ENCODE measurements around the gene ESAM.

ESAM gene

GRCh38 chr11:124800226-124800929 lies 38.3 kb upstream of the ESAM start, which contains the start of gene MSANTD2:
TSS of gene MSANTD2 (minus strand) at chr11:124800406. CDS start at chr11:124800380, 26 bp downstream.
- DNase-seq (ENCODE audit: low read depth, low spot score) = no peak
- no peaks in the 10 kb centered on the region for H3K36me3 ChIP-seq (ENCODE audit: insufficient read depth, low read length)
- H3K4me3 ChIP-seq = peak within 1 kb of the TSS; percentile 93
- TF ChIP-seq EZH2 (IDR thresholded peaks at IDR 0.05) (no peak), FOXP2 (optimal IDR thresholded peaks at IDR 0.05; ENCODE audit: control extremely low read depth, extremely low read length, insufficient read depth) (no peak), POLR2AphosphoS5 (IDR thresholded peaks at IDR 0.05; ENCODE audit: borderline replicate concordance, low read depth, low read length) (peak; percentile 80)
- peak within 1 kb of the TSS; percentile 88 for H3K27ac ChIP-seq
- no peaks in the 10 kb centered on the region for H3K9me3 ChIP-seq (ENCODE audit: low read depth, low read length)
- peak within 1 kb of the TSS; percentile 93 for H3K9ac ChIP-seq (ENCODE audit: insufficient read length)

GRCh38 chr11:124799348-124800225 lies 37.5 kb upstream of the ESAM start:
- peak overlapping the region; percentile 88 for H3K27ac ChIP-seq
- no peak for TF ChIP-seq POLR2AphosphoS5 (IDR thresholded peaks at IDR 0.05; ENCODE audit: borderline replicate concordance, low read depth, low read length)
- TF ChIP-seq EZH2 (IDR thresholded peaks at IDR 0.05) = no peak
- no peak for TF ChIP-seq FOXP2 (optimal IDR thresholded peaks at IDR 0.05; ENCODE audit: control extremely low read depth, extremely low read length, insufficient read depth)
- no peaks in the 10 kb centered on the region for H3K9me3 ChIP-seq (ENCODE audit: low read depth, low read length)
- peak overlapping the region; percentile 93 for H3K4me3 ChIP-seq
- DNase-seq (ENCODE audit: low read depth, low spot score) = no peak
- no peaks in the 10 kb centered on the region for H3K36me3 ChIP-seq (ENCODE audit: insufficient read depth, low read length)
- peak overlapping the region; percentile 93 for H3K9ac ChIP-seq (ENCODE audit: insufficient read length)

GRCh38 chr11:124798991-124799347 lies 36.9 kb upstream of the ESAM start:
- Histone ChIP-seq H3K9me3 (ENCODE audit: low read depth, low read length) (no peaks in the 10 kb centered on the region), H3K4me3 (peak overlapping the region; percentile 93), H3K36me3 (ENCODE audit: insufficient read depth, low read length) (no peaks in the 10 kb centered on the region), H3K9ac (ENCODE audit: insufficient read length) (peak overlapping the region; percentile 93), H3K27ac (peak overlapping the region; percentile 9; the same call in 1 of the 2 replicates)
- no peak for TF ChIP-seq FOXP2 (optimal IDR thresholded peaks at IDR 0.05; ENCODE audit: control extremely low read depth, extremely low read length, insufficient read depth)
- DNase-seq (ENCODE audit: low read depth, low spot score) = no peak

GRCh38 chr11:124796312-124796711 lies 34.2 kb upstream of the ESAM start:
- Histone ChIP-seq H3K9me3 (ENCODE audit: low read depth, low read length) (no peaks in the 10 kb centered on the region), H3K9ac (ENCODE audit: insufficient read length) (no peak overlapping the region), H3K27ac (no peak overlapping the region), H3K4me3 (no peak overlapping the region), H3K36me3 (ENCODE audit: insufficient read depth, low read length) (no peaks in the 10 kb centered on the region)
- DNase-seq (ENCODE audit: low read depth, low spot score) = no peak
- TF ChIP-seq EZH2 (IDR thresholded peaks at IDR 0.05) = no peak
- TF ChIP-seq FOXP2 (optimal IDR thresholded peaks at IDR 0.05; ENCODE audit: control extremely low read depth, extremely low read length, insufficient read depth) = no peak
- TF ChIP-seq POLR2AphosphoS5 (IDR thresholded peaks at IDR 0.05; ENCODE audit: borderline replicate concordance, low read depth, low read length) = no peak

GRCh38 chr11:124793466-124794278 lies 31.6 kb upstream of the ESAM start:
- Histone ChIP-seq H3K27ac (no peak overlapping the region), H3K4me3 (no peak overlapping the region), H3K9me3 (ENCODE audit: low read depth, low read length) (no peaks in the 10 kb centered on the region), H3K36me3 (ENCODE audit: insufficient read depth, low read length) (no peaks in the 10 kb centered on the region), H3K9ac (ENCODE audit: insufficient read length) (no peak overlapping the region)
- no peak for TF ChIP-seq FOXP2 (optimal IDR thresholded peaks at IDR 0.05; ENCODE audit: control extremely low read depth, extremely low read length, insufficient read depth)
- no peak for TF ChIP-seq POLR2AphosphoS5 (IDR thresholded peaks at IDR 0.05; ENCODE audit: borderline replicate concordance, low read depth, low read length)
- TF ChIP-seq EZH2 (IDR thresholded peaks at IDR 0.05) = no peak
- no peak for DNase-seq (ENCODE audit: low read depth, low spot score)

GRCh38 chr11:124791626-124792341 lies 29.7 kb upstream of the ESAM start:
- no peak overlapping the region for H3K4me3 ChIP-seq
- no peak overlapping the region for H3K9ac ChIP-seq (ENCODE audit: insufficient read length)
- H3K27ac ChIP-seq = no peak overlapping the region
- H3K36me3 ChIP-seq (ENCODE audit: insufficient read depth, low read length) = no peaks in the 10 kb centered on the region
- no peaks in the 10 kb centered on the region for H3K9me3 ChIP-seq (ENCODE audit: low read depth, low read length)
- no peak for TF ChIP-seq FOXP2 (optimal IDR thresholded peaks at IDR 0.05; ENCODE audit: control extremely low read depth, extremely low read length, insufficient read depth)
- TF ChIP-seq POLR2AphosphoS5 (IDR thresholded peaks at IDR 0.05; ENCODE audit: borderline replicate concordance, low read depth, low read length) = no peak
- TF ChIP-seq EZH2 (IDR thresholded peaks at IDR 0.05) = no peak
- no peak for DNase-seq (ENCODE audit: low read depth, low spot score)

- no peaks in the 10 kb centered on the region for H3K9me3 ChIP-seq (ENCODE audit: low read depth, low read length)
- TF ChIP-seq FOXP2 (optimal IDR thresholded peaks at IDR 0.05; ENCODE audit: control extremely low read depth, extremely low read length, insufficient read depth) (no peak), EZH2 (IDR thresholded peaks at IDR 0.05) (no peak), POLR2AphosphoS5 (IDR thresholded peaks at IDR 0.05; ENCODE audit: borderline replicate concordance, low read depth, low read length) (no peak)
- no peak overlapping the region for H3K27ac ChIP-seq
- no peak overlapping the region for H3K4me3 ChIP-seq
- DNase-seq (ENCODE audit: low read depth, low spot score) = no peak
- H3K36me3 ChIP-seq (ENCODE audit: insufficient read depth, low read length) = no peaks in the 10 kb centered on the region
- no peak overlapping the region for H3K9ac ChIP-seq (ENCODE audit: insufficient read length)
Measured at GRCh38 chr11:124788521-124788920, 26.4 kb upstream of the ESAM start.

Data from SK-N-MC (cell line).